Neural progenitor cell (in vitro differentiated cells): ENCODE results near the gene ADAMTS5. TPM values are rescaled to one million over a fixed set of nuclear protein-coding genes. Genes with fewer than 3 reads are reported as not detected.

Source experiments
- DNase-seq: peaks from one replicate; pipeline ENCODE4 v3.0.0-alpha.2; 2016; ENCODE audit warnings: low spot score
- H2AFZ ChIP-seq: fragments of 200-600 bp; sonication (generic); replicated peaks from 2 replicates; pipeline ENCODE4 v1.6.1; 2016; ENCODE audit warnings: antibody characterized with exemption
- H3F3A ChIP-seq: fragments of 200-600 bp; sonication (generic); 2 replicates; pipeline ENCODE4 v1.6.1; 2016; ENCODE audit warnings: antibody characterized with exemption, low read depth
- H3K27ac ChIP-seq: fragments of 200-600 bp; sonication (generic); 2 replicates; pipeline ENCODE4 v1.5.1; 2016; ENCODE audit warnings: mild to moderate bottlenecking
- H3K27me3 ChIP-seq: fragments of 200-600 bp; sonication (generic); 2 replicates; pipeline ENCODE4 v1.6.1; 2016; ENCODE audit warnings: mild to moderate bottlenecking, moderate library complexity
- H3K36me3 ChIP-seq: fragments of 200-600 bp; sonication (generic); 2 replicates; pipeline ENCODE4 v1.5.1; 2016
- H3K4me1 ChIP-seq: fragments of 200-600 bp; sonication (generic); 2 replicates; pipeline ENCODE4 v1.6.1; 2016; ENCODE audit warnings: mixed run types
- H3K4me2 ChIP-seq: fragments of 200-600 bp; sonication (generic); 2 replicates; pipeline ENCODE4 v1.6.1; 2016
- H3K4me3 ChIP-seq: fragments of 200-600 bp; sonication (generic); 2 replicates; pipeline ENCODE4 v1.5.1; 2016
- H3K79me2 ChIP-seq: fragments of 200-600 bp; sonication (generic); 2 replicates; pipeline ENCODE4 v1.6.1; 2016; ENCODE audit warnings: low read depth
- H3K9ac ChIP-seq: fragments of 200-600 bp; sonication (generic); 2 replicates; pipeline ENCODE4 v1.6.1; 2016
- H3K9me3 ChIP-seq: fragments of 200-600 bp; sonication (generic); 2 replicates; pipeline ENCODE4 v1.5.1; 2016; ENCODE audit warnings: low read depth
- H4K20me1 ChIP-seq: fragments of 200-600 bp; sonication (generic); 2 replicates; pipeline ENCODE4 v1.6.1; 2016; ENCODE audit warnings: low read depth
- H3K27ac Mint-ChIP-seq: 3 replicates; pipeline ENCODE4 v1.8.0; 2021; ENCODE audit warnings: mixed read lengths
- H3K27me3 Mint-ChIP-seq: 2 replicates; pipeline ENCODE4 v1.8.0; 2022; ENCODE audit warnings: low read depth, mild to moderate bottlenecking, inconsistent platforms, moderate library complexity, mixed read lengths; ENCODE audit not compliant: insufficient read depth
- H3K36me3 Mint-ChIP-seq: 3 replicates; pipeline ENCODE4 v1.8.0; 2021; ENCODE audit warnings: mixed read lengths
- H3K4me1 Mint-ChIP-seq: 3 replicates; pipeline ENCODE4 v1.8.0; 2021; ENCODE audit warnings: mixed read lengths
- H3K4me3 Mint-ChIP-seq: 3 replicates; pipeline ENCODE4 v1.8.0; 2021; ENCODE audit warnings: mild to moderate bottlenecking, moderate library complexity, mixed read lengths
- H3K9me3 Mint-ChIP-seq: 3 replicates; pipeline ENCODE4 v1.8.0; 2020; ENCODE audit warnings: mixed read lengths
- EZH2 ChIP-seq: fragments of 200-600 bp; sonication (generic); IDR thresholded peaks from 2 replicates; pipeline ENCODE4 v1.6.1; 2017; ENCODE audit warnings: antibody characterized with exemption, mild to moderate bottlenecking, moderate library complexity
- EZH2phosphoT487 ChIP-seq: fragments of 200-600 bp; sonication (generic); IDR thresholded peaks from 2 replicates; pipeline ENCODE4 v1.6.1; 2017; ENCODE audit warnings: antibody characterized with exemption
- total RNA-seq: library from RNA; depleted of rRNA; stranded (reverse); fragments of >200 nt; gene quantifications from 2 replicates; pipeline ENCODE4 v1.2.3, GENCODE V29; 2015; ENCODE audit warnings: low replicate concordance
- TF ChIP-seq, protein P1 (sequence below): fragments of 200-600 bp; sonication (generic); IDR thresholded peaks from 2 replicates; pipeline ENCODE4 v1.5.1; 2017; ENCODE audit warnings: antibody characterized with exemption, mild to moderate bottlenecking

Gene ADAMTS5
- total RNA-seq, 1 donor from 2014 or later: not detected

DNA sequence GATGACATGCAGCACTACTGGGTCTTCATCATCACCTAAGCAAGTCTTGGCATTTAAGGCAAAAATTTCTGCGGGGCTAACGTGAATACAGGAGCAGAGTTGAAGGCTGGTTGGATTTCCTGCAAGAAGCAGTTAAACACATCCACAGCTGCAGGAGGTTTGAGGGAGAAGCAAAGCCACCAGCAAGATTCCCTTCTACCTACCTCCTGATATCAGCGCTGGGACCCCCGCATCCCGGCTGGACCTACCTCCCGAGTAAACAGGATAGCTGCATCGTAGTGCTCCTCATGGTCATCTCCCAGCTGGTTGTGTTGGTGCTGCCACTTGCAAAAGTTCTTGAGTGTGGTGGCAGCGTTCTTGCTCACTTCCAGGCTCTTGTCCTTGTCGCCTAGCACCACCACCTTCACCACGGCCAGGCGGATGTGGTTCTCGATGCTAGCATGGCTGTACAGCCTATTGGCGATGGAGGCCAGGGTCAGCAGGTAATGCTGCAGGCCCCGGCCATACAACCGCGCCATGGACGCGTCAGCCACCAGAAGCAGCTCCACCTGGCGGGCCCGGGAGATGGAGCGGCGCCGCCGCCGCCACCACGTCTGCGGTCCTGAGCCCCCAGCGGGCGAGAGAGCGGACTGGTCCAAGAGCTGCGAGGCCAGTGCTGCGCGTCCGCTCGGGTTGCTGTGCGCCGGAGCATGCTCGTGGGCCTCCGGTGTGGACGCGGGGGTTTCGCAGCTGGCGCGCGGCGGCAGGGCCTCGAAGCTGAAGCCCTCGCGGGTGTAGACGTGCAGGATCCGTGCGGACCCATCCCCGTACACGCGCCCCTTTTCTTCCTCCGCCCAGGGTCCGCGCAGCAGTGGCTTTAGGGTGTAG, 1.6 kb downstream of the ADAMTS5 start:
- no peaks in the 10 kb centered on the region for H3K79me2 ChIP-seq
- H3F3A ChIP-seq: no peaks in the 10 kb centered on the region
- H3K9me3 Mint-ChIP-seq: no peaks in the 10 kb centered on the region
- peaks cover 29% of the 10 kb centered on the region for H3K27me3 Mint-ChIP-seq
- peak overlapping the region; percentile 78 for H3K4me3 Mint-ChIP-seq
- no peaks in the 10 kb centered on the region for H3K36me3 Mint-ChIP-seq
- H3K9me3 ChIP-seq: no peaks in the 10 kb centered on the region
- H3K4me1 ChIP-seq: no peaks in the 10 kb centered on the region
- H3K27ac ChIP-seq: no peak overlapping the region
- peaks cover 64% of the 10 kb centered on the region for H3K27me3 ChIP-seq
- peak; percentile 87 for DNase-seq
- no peak overlapping the region for H3K27ac Mint-ChIP-seq
- no peaks in the 10 kb centered on the region for H3K36me3 ChIP-seq
- peak overlapping the region; percentile 71 for H2AFZ ChIP-seq
- no peaks in the 10 kb centered on the region for H3K4me1 Mint-ChIP-seq
- H3K9ac ChIP-seq: no peak overlapping the region
- H3K4me2 ChIP-seq: peak overlapping the region; percentile 88
- peak overlapping the region; percentile 53 for H3K4me3 ChIP-seq
- no peaks in the 10 kb centered on the region for H4K20me1 ChIP-seq
- TF ChIP-seq EZH2phosphoT487: no peak
- TF ChIP-seq, protein P1, sequence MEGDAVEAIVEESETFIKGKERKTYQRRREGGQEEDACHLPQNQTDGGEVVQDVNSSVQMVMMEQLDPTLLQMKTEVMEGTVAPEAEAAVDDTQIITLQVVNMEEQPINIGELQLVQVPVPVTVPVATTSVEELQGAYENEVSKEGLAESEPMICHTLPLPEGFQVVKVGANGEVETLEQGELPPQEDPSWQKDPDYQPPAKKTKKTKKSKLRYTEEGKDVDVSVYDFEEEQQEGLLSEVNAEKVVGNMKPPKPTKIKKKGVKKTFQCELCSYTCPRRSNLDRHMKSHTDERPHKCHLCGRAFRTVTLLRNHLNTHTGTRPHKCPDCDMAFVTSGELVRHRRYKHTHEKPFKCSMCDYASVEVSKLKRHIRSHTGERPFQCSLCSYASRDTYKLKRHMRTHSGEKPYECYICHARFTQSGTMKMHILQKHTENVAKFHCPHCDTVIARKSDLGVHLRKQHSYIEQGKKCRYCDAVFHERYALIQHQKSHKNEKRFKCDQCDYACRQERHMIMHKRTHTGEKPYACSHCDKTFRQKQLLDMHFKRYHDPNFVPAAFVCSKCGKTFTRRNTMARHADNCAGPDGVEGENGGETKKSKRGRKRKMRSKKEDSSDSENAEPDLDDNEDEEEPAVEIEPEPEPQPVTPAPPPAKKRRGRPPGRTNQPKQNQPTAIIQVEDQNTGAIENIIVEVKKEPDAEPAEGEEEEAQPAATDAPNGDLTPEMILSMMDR: peak; percentile 63

DNA sequence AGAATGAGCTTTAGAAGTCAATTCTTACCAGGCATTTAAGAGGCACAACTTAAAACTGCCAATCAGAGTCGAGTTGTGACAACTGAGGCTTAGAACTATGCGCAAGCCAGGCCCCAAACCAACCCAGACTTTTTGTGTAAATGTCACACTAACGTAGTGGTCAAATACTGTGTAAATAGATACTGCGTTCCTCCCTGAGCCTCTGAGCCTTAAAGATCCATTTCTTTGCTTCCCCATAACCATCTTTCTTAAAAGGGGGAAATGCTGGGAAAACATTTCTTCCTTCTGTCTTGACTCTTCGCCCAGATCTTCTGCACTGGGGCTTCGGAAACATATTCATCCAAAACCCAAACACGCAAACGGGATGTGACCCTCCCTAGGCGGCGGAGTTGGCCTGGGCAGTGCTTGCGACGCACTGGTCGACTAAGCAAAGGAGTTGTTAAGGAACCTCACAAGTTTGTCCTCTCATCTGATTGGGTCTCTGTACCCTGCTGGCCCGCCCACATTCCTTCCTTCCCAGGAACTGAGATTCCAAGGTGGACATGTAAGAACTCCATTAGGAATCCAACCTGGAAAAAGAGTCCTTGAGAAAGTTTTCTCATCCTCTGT, 2.6 kb downstream of the ADAMTS5 start:
- H3K4me3 Mint-ChIP-seq: peak overlapping the region; percentile 78
- no peak for TF ChIP-seq EZH2
- TF ChIP-seq EZH2phosphoT487: no peak
- TF ChIP-seq, protein P1: no peak
- no peaks in the 10 kb centered on the region for H3K36me3 Mint-ChIP-seq
- Histone ChIP-seq H3K27ac (no peak overlapping the region), H3K4me2 (no peak overlapping the region), H3K9ac (no peak overlapping the region), H3K79me2 (no peaks in the 10 kb centered on the region), H3K9me3 (no peaks in the 10 kb centered on the region), H3K4me1 (no peaks in the 10 kb centered on the region), H4K20me1 (no peaks in the 10 kb centered on the region), H3F3A (no peaks in the 10 kb centered on the region), H2AFZ (no peak overlapping the region), H3K27me3 (peaks cover 58% of the 10 kb centered on the region), H3K36me3 (no peaks in the 10 kb centered on the region), H3K4me3 (no peak overlapping the region)
- H3K9me3 Mint-ChIP-seq: no peaks in the 10 kb centered on the region
- H3K27me3 Mint-ChIP-seq: peaks cover 29% of the 10 kb centered on the region
- H3K4me1 Mint-ChIP-seq: no peaks in the 10 kb centered on the region
- H3K27ac Mint-ChIP-seq: no peak overlapping the region
- DNase-seq: peak; percentile 22

DNA sequence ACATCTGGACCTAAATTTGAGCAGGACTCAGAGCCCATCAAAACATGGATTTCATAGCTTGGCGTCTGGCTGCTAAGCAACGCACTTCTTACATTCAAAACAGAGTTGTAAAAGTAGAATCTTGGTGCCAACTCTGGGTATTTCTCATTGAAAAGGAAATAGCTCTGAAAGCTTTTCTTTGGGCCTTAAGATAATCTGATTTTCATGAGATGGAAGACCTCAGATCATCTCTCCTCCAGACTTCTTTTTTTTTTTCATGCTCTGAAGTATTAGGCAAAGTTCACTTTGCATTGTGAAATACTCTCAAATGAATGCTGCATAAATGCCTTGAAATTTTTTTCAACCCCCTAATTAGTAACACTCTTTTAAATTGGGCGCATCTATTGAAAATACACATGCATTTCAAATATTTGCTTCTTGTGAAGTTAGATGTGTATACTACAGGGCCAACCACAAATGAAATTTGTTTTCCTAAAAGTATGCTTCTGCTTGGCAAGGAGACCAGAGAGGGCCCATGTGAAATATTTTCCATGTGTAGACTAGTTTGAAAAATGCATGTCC, 4.2 kb downstream of the ADAMTS5 start:
- Mint-ChIP-seq H3K9me3 (no peaks in the 10 kb centered on the region), H3K4me1 (no peaks in the 10 kb centered on the region), H3K4me3 (no peak overlapping the region), H3K27ac (no peak overlapping the region), H3K36me3 (no peaks in the 10 kb centered on the region), H3K27me3 (peaks cover 21% of the 10 kb centered on the region)
- Histone ChIP-seq H3K27ac (no peak overlapping the region), H3K4me3 (no peak overlapping the region), H3K4me1 (no peaks in the 10 kb centered on the region), H2AFZ (no peak overlapping the region), H3K79me2 (no peaks in the 10 kb centered on the region), H3F3A (no peaks in the 10 kb centered on the region), H3K4me2 (no peak overlapping the region), H3K9ac (no peak overlapping the region), H3K9me3 (no peaks in the 10 kb centered on the region), H3K27me3 (peaks cover 42% of the 10 kb centered on the region), H3K36me3 (no peaks in the 10 kb centered on the region), H4K20me1 (no peaks in the 10 kb centered on the region)
- TF ChIP-seq, protein P1: no peak
- TF ChIP-seq EZH2phosphoT487: no peak
- no peak for TF ChIP-seq EZH2
- no peak for DNase-seq
